Panc1 (cell line): ENCODE results near the gene DAPP1. TPM values are rescaled to one million over a fixed set of nuclear protein-coding genes. Genes with fewer than 3 reads are reported as not detected.

Source experiments
- ATAC-seq: fragments of 200-7000 bp; cut with Tn5 transposase; 2 replicates; pipeline ENCODE4 v1.9.1; 2020; ENCODE audit warnings: mild to moderate bottlenecking, moderate library complexity
- BruUV-seq: library from RNA; stranded (reverse); fragments of 400-500 nt; replicated peaks from 2 replicates; lab custom pipeline; 2021; lab: Mats Ljungman, UMichigan
- CTCF ChIA-PET: fragments of 300-600 bp; sonication (Branson Sonifier 250); formaldehyde crosslinking; loops from one replicate; lab custom pipeline; 2022; ENCODE audit warnings: antibody characterized with exemption; lab: Charles Lee
- POLR2A ChIA-PET: fragments of 300-600 bp; sonication (Branson Sonifier 250); formaldehyde crosslinking; loops from one replicate; lab custom pipeline; 2022; ENCODE audit warnings: antibody characterized with exemption; lab: Charles Lee
- DNase-seq: peaks from one replicate; pipeline ENCODE4 v3.0.0-alpha.2; 2010; ENCODE audit warnings: low read depth, low spot score
- H3K27ac ChIP-seq: 2 replicates; pipeline ENCODE4 v1.5.1; 2011; ENCODE audit warnings: mild to moderate bottlenecking, low read length, inconsistent platforms
- H3K27me3 ChIP-seq: fragments of 200-500 bp; sonication (Bioruptor generic); 2 replicates; pipeline ENCODE4 v1.6.0; 2014; ENCODE audit warnings: low read length, inconsistent platforms; ENCODE audit not compliant: control insufficient read depth, insufficient read depth
- H3K36me3 ChIP-seq: fragments of 200-500 bp; sonication (Bioruptor generic); 2 replicates; pipeline ENCODE4 v1.5.1; 2014; ENCODE audit warnings: inconsistent platforms, mild to moderate bottlenecking, low read length, moderate library complexity; ENCODE audit not compliant: control insufficient read depth, insufficient read depth
- H3K4me1 ChIP-seq: 2 replicates; pipeline ENCODE4 v1.5.1; 2011; ENCODE audit warnings: inconsistent platforms, mild to moderate bottlenecking, low read length, moderate library complexity; ENCODE audit not compliant: control insufficient read depth, insufficient read depth
- H3K4me3 ChIP-seq, 2 experiments: 2 replicates each; pipeline ENCODE4 v1.5.1; 2011 to 2012; ENCODE audit warnings: low read depth in 2 of 2, low read length in 2 of 2, mild to moderate bottlenecking in 2 of 2, inconsistent platforms in 1 of 2, moderate library complexity in 1 of 2
- H3K9me3 ChIP-seq: fragments of 200-500 bp; sonication (Bioruptor generic); 2 replicates; pipeline ENCODE4 v1.5.1; 2014; ENCODE audit warnings: low read depth, mild to moderate bottlenecking, inconsistent platforms, low read length, moderate library complexity; ENCODE audit not compliant: control insufficient read depth, insufficient read depth
- CTCF ChIP-seq: fragments of 450-650 bp; IDR thresholded peaks from 2 replicates; pipeline ENCODE4 v1.5.1; 2017; ENCODE audit warnings: mild to moderate bottlenecking
- POLR2AphosphoS5 ChIP-seq: IDR thresholded peaks from 2 replicates; pipeline ENCODE4 v1.6.1; 2012; ENCODE audit warnings: mild to moderate bottlenecking, low read depth, low read length, moderate library complexity
- REST ChIP-seq, 2 experiments: IDR thresholded peaks; 2 replicates each; pipeline ENCODE4 v1.6.1; 2011 to 2012; ENCODE audit warnings: low read depth in 2 of 2, control low read depth in 1 of 2, low read length in 1 of 2, mild to moderate bottlenecking in 1 of 2, moderate library complexity in 1 of 2; ENCODE audit not compliant: insufficient read depth in 1 of 2
- SIN3A ChIP-seq: IDR thresholded peaks from 2 replicates; pipeline ENCODE4 v1.6.1; 2012; ENCODE audit warnings: low read depth, mild to moderate bottlenecking, low read length, moderate library complexity, borderline replicate concordance; ENCODE audit not compliant: insufficient read depth
- TCF7L2 ChIP-seq: IDR thresholded peaks from 2 replicates; pipeline ENCODE4 v1.6.1; 2011; ENCODE audit warnings: mild to moderate bottlenecking, low read depth, low read length, inconsistent platforms
- in situ Hi-C: cut with HindIII; loops from 2 replicates; pipeline ENCODE4 v1.10.0; 2016; ENCODE audit warnings: low sequenced_read_pairs, low pct_unique_long_range_greater_than_20kb
- intact Hi-C: fragments of 100-400 bp; cut with micrococcal nuclease; formaldehyde crosslinking; loops from one replicate; pipeline ENCODE4 v1.10.0; 2022; ENCODE audit not compliant: unreplicated experiment
- total RNA-seq: library from RNA; stranded (reverse); gene quantifications from one replicate; pipeline ENCODE4 v1.2.1, GENCODE V29; 2021; ENCODE audit not compliant: unreplicated experiment

Gene DAPP1
- total RNA-seq, 1 experiment from 2014 or later = not detected

- H3K27me3 ChIP-seq = no peaks in the 10 kb centered on the region
- DNase-seq (peak; percentile 36), ATAC-seq (peak; percentile 100)
- in situ Hi-C loops (no loop called here), intact Hi-C loops (loop anchor here (10.0 kb wide), 1 partner anchor 50 kb away; the partner anchor contains the start of gene DNAJB14)
- H3K4me3 ChIP-seq = peak within 1 kb of the TSS; percentile 78 to 91
- no TSS peak for BruUV-seq
- POLR2A ChIA-PET = no interaction called here
- CTCF ChIA-PET = no interaction called here
- no peaks in the 10 kb centered on the region for H3K36me3 ChIP-seq
- H3K4me1 ChIP-seq = no peaks in the 10 kb centered on the region; the same call in 1 of the 2 replicates
- TF ChIP-seq TCF7L2 (no peak), SIN3A (peak; percentile 93; the same call in 1 of the 2 replicates), POLR2AphosphoS5 (peak; percentile 57; the same call in 1 of the 2 replicates)
- no peaks in the 10 kb centered on the region for H3K9me3 ChIP-seq
- H3K27ac ChIP-seq = peak within 1 kb of the TSS; percentile 88
Measured at GRCh38 chr4:99894161-99894997, 77.8 kb downstream of the DAPP1 start, which contains the start of gene LAMTOR3. Gene LAMTOR3, minus strand, starts transcription at chr4:99894427. Its CDS starts 464 bp downstream, at chr4:99893963.

DNA sequence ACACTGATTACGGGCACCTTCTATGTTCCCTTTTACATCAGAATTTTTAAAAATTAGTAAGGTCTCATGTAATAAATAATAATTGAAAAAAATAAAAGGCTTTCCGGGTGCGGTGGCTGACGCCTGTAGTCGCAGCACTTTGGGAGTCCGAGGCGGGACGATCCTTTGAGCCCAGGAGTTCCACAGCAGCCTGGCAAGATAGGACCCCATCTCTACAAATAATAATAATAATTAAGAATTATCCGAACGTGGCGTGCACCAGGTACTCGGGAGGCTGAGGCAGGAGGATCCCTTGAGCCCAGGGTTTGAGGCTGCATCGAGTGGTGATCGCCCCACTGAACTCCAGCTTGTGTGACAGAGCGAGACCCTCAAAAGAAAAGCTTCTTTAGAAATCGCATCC is 78.4 kb downstream of the DAPP1 start:
- no TSS peak for BruUV-seq
- DNase-seq = no peak
- CTCF ChIA-PET = no interaction called here
- no peaks in the 10 kb centered on the region for H3K27me3 ChIP-seq
- H3K4me1 ChIP-seq = no peaks in the 10 kb centered on the region; the same call in 1 of the 2 replicates
- in situ Hi-C loops = no loop called here
- H3K4me3 ChIP-seq = peak overlapping the region; percentile 57 to 91
- POLR2A ChIA-PET = no interaction called here
- H3K27ac ChIP-seq = peak overlapping the region; percentile 88
- TF ChIP-seq POLR2AphosphoS5 (no peak), CTCF (no peak), REST (IDR thresholded peaks at IDR 0.05; ENCODE audit: insufficient read depth in 1 of 2, low read depth in 2 of 2, low read length in 1 of 2) (no peak)
- no peaks in the 10 kb centered on the region; the same call in 1 of the 2 replicates for H3K36me3 ChIP-seq
- no peaks in the 10 kb centered on the region for H3K9me3 ChIP-seq
- intact Hi-C loops = loop anchor here (10.0 kb wide), 1 partner anchor 50 kb away; the partner anchor contains the start of gene DNAJB14
- ATAC-seq = no peak
